GM18508 (cell line): Measurements from ENCODE around the gene GALNT2.

Source experiments
- ATAC-seq: cut with Tn5 transposase; IDR thresholded peaks from one replicate; pipeline ENCODE4 v1.9.1; 2021; ENCODE audit warnings: moderate number of reproducible peaks; ENCODE audit not compliant: insufficient read depth, unreplicated experiment

Gene GALNT2

DNA sequence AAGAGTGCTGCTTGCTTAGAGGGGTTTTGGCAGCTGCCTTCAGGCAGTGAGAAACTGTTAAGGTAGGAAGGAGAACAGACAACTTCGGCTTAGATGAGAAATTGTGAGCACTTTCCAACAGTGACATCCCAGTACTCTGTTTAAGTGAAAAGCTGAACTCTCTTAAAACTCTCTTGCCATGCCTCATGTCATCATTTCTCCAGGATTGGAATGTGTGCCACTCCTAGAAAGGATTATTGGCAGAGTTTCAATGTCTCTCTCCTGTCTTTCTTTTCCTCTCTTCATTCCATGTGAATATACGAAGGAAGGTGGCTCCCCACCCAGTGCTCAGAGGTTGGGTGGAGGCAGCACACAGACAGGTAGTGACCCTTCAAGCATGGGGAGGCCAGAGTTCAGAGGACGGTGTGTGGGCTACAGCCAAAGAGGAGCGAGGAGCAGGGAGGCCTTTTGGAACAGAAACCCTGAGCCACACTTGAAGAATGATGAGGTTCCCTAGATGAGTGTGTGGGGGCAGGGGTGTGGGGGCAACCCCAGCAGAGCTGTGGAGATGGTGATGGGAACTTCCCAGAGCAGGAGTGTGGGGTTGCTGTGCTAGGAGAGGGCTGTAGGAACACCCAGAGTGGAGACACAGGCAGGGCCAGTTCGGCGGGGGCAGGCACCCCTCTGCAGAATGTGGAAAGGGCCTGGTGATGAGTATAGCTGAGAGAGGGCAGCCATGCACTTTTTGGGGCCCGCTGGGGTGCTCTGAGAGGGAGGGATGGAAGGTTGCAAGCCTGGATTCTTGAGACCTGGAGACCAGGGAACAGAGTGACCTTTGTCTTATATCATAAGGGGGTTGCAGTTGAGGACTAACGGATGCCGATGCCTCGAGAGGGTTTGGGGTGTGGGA, 58.8 kb downstream of the GALNT2 start:
- no peak for ATAC-seq

DNA sequence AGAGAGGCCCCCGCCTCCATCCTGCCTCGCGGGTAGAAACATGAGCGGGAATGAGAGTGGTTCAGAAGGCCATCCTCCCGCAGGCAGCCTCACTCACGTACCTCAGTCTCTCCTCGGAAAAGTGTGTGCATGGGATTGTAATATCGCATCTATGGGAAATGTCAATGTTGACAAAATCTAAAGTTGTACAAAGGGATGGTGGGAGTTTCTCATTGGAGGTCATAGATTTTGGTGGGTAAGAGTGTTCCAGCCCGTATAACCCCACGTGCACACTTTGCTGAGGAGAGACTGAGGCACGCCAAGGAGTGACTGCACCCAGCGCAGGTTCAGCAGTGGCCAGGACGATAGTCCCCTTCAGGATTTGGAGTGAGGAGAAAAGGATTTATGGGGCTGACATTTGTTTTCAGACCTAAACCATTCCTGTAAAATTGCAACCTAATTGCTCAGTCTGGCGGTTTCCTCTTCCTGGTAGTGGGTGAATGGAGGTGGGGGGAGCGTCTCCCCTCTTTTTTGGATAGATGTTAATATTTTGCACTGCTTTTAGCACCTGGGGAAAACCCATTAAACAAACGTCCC, 59.6 kb downstream of the GALNT2 start:
- no peak for ATAC-seq

DNA sequence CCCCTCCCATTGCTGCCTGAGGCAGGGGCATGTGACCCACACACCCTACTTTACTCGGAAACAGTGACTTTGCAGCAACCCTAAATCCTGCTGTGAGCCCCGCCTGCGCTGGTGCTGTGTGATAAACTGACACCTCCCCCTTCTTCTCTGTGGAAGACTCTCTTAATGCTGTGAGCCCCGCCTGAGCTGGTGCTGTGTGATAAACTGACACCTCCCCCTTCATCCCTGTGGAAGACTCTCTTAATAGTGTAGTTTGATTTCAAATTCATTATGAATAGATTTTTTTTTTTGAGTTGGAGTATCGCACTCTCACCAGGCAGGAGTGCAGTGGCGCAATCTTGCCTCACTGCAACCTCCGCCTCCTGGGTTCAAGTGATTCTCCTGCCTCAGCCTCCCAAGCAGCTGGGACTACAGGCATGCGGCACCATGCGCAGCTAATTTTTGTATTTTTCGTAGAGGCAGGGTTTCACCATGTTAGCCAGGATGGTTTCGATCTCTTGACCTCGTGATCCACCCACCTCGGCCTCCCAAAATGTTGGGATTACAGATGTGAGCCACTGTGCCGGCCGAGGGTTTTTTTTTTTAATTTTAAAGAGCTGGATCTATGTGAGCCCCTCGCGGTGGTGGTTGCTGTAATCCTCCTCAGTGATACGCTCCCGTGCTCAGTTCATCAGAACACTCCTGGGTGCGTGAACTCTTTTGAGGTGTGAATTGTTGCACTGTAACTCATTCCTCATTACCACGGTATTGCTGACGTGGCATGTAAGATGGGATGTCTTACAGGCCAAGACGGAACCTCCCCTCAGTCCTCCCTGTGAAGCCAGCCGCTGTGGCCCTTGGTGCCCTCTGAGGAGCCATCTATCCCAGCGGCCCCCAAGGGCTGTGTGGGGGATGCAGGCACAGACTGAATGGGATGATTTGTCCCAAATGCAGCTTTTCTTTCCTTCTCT, 60.3 kb downstream of the GALNT2 start:
- ATAC-seq: no peak

DNA sequence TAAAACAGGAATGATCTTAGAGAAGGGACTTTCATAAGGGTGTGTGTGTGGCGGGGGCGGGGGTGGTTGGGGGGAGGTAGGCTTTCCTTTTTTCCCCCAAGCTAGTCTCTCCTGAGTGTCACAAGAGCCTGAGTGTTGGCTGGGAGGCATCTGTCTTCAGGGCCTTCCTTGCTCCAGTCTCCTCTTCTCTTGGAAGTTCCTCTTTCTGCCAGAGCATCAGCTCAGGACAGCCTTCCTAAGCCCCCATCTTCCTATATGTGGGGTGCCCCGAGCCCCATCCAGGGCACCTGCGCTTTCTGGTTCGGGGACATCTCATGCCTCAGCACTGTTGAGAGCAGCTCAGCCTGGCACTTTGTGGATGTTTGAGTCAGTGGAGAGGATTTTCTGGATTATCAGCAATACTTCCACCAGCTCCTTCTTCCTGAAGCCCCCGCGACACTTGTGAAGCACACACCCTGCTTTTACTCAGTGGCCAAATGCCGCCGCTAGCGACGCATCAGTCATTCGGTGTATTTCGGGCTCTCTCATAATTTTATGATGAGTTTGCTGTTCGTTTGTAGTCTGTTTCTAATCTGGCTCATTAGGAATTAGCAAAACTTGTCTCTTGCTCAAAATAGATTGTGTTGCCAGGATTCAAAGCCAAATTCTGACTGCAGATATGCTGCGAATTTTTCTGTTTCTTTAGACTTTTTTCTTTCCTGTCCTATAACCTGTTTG, 61.7 kb downstream of the GALNT2 start:
- ATAC-seq: no peak

DNA sequence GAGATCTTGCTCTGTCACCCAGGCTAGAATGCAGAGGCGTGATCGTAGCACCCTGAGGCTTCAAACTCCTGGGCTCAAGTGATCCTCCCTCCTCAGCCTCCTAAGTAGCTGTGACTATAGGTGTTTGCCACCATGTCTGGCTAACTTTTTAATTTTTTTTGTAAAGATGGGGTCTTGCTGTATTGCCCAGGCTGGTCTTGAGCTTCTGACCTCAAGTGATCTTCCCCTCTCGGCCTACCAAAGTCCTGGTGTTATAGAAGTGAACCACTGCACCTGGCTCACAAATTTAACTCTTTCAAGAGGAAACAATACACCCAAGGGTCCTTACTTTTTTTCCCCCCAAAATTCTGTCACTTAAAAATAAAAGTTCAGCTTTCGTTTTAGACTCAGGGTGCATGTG, 62.3 kb downstream of the GALNT2 start:
- ATAC-seq: no peak

DNA sequence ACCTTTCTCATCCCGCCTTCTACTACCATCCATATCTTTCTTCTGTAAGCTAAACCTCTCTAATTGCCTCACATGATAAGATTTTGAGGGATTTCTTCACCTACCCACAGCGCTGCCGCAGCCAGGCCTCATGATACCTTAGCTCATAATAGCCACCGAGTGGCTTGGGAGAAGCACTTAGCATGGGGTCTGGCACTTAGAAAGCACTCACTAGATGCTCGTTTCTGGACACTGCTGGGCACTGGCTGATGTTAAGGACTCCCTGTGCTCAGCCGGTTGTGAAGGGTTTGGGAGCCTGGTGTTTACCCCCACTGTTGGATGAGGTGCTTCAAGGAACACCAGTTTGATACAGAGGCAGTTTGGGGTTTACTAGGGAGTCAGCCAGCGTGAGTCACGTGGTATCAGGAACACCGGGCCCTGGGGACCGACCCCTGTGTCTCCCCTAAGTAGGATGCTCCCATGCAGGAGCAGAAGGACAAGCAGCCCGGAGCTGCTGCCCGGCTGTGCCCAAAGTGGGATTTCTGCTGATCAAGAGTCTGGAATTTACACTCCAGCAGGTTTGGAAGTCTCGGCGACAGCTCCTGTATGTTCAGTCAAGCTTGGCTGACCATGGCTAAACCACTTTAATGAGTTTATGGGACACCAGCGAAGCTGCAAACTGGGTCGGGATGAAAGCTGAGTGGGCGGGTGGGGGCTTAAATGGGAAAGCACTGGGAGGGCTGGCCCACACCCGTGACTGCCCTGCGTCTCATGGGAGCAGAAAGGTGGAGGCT, 63.3 kb downstream of the GALNT2 start:
- no peak for ATAC-seq

DNA sequence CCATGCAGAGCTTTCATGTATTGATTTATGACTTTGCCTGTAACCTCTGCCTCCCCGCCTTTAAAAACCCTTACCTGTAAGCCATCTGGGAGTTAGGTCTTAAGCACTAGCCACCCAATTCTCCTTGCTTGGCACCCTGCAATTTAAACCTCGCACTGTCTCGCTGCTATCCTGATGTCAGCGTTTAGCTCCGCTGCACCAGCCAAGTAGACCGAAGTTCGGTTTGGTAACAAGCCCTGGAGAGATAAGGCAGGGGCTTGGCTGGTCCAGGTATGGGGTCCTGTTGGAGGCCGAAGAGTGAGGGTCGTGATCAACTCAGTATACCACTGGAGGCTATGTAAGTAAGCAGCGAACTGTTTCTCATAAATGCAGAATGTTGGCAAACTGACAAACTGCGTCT, 64.4 kb downstream of the GALNT2 start:
- no peak for ATAC-seq

DNA sequence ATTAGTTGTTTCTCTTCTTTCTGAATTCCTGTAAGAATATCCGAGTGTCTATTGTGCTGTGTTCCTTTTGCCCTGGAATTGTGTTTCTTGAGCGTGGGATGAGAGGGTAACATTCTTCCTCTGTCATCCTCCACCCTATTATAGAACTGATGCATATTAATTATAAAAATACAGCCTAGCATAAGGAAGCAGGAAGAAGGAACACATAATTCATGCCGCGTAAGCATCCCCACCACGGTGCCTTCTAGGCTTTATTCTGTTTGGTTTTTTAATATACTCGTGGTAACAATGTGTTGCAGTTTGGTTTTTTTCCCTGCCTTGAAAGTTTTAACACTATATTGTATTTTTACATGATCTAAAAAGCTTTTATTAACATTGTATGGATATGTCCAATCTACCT, 65.7 kb downstream of the GALNT2 start:
- ATAC-seq: no peak

DNA sequence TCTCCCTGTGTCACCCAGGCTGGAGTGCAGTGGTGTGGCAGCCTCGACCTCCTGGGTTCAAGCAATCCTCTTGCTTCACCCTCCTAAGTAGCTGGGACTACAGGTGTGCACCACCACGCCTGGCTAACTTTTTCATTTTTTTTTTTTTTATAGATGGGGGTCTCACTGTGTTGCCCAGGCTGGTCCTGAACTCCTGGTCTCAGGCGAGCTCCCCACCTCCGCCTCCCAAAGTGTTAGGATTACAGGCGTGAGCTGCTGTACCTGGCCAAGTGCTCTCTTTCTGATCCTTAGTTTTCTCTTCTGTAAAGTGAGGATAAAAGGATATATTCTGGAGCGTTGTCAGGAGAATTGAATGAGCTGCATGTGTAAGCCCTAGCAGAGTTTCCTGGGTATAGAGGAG, 68.7 kb downstream of the GALNT2 start:
- no peak for ATAC-seq

DNA sequence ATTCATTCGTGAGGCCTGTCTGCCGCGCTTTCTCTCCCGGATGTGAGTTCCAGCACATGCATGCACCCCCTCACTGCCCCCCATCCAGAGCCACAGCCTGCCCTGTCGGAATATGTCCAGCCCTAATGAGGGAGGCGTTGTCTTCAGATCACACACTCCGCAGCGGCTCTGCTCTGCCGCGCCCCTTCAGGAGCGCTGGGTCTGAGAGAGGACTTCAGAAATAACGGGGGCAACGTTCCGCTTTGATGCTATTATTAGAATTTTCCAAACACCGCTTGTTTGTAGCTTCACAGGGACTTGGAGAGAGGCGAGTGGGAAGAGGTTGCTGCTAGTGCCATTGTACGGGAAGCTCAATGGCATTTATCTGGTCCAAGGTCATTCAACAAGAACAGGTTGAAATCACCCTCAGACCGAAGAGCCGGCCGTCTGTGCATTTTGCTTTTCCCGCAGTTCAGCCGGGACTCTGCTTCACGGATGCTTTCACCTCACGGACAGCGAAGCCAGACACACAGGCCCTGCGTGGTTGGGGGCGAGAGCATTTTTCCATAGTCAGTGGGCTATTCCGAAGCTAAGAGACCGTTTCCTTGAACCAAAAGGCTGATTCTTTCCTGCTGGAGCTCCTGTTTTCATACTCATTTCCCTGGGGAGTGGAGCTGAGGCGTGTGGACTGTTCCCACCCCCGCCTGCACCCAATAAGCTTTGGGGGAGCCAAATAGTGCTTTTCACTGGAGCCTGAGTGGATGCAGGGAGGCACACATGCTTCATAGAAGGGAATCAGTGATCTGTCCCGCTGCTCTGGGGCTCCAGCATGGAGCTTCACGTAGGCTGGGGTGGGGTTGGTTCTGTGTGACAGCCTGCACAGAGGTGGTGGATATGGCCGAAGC, 69.7 kb downstream of the GALNT2 start:
- no peak for ATAC-seq

DNA sequence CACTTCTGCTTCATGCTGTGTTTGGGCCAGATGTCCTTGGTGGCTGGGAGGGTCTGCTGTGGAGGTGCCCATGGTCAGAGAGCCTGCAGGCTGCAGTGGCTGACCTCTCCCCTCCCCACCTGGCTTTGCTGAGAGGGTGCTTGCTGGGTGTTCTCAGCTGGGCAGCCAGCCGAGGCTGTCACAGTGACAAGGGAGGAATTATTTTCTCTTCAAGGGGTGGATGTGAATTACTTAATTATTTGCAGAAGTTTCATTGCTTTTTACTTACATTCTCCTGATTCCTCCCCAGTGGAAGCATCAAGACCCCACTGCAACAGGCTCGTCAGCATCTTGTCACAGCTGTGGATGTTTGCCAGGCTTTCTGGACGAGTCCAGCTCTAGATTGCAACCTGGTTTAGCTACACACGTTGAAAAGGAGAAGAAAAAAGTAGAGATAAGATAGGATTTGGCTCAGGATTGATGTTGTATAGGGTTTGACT, 70.3 kb downstream of the GALNT2 start:
- ATAC-seq: no peak

DNA sequence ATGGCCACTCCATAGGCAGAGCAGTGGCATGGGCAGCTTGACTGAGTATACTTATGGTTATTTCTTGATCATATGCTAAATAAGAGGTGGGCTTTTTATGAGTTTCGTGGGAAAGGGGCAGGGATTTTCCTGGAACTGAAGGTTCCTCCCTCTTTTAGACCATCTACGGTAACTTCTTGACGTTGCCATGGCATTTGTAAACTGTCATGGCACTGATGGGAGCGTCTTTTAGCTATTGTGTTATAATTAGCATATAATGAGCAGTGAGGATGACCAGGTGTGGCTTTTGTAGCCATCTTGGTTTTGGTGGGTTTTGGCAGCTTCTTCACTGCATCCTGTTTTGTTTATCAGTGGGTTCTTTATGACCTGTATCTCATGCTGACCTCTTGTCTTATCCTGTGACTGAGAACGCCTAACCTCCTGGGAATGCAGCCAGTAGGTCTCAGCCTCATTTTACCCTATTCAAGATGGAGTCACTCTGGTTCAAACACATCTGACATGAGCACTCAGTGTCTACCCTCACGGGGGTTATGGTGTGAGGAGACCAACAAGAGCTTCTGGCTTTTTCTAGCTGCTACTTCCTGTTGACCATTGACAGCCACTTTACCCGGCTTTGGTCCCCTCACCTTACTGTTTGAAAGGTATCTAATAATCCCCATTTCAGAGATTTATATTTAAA, 71.7 kb downstream of the GALNT2 start:
- ATAC-seq: no peak

DNA sequence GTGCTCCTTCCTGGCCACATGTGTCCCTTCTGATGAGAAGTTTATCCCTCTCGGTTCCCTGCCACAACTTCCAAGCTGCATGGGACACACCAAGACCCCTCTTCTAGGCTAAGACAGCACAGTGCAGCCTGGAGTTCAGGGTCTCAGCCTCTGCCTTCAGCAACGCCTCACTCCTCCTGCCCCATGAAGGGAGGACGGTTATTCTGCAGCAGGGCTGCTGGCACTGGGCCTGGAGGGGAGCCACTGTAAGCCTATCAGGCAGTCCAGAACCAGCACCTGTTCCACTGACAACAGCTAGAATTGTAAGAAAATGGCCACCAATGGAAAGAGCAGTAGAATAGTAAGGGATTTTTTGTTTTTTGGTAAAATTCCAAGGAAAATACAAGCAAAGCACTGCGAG, 72.3 kb downstream of the GALNT2 start:
- no peak for ATAC-seq

DNA sequence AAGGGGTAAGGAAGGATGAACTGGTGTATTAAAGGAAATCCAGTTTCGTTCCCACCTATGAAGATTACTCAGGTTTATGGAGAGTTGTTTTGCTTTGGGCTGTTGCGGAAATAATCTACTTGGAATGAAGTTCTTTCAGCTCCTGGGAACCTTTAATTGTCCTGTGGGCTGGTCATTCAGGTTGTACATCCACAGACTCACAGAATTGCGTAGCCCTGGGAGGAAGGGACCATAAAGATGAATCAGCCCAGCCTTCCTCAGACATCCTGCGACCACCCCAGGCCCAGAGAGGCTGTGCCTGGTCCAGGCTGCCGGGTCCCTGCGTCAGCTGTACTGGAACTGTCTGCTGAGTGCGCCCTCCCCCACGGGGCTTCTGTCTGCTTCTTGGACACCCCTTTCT, 72.7 kb downstream of the GALNT2 start:
- no peak for ATAC-seq

DNA sequence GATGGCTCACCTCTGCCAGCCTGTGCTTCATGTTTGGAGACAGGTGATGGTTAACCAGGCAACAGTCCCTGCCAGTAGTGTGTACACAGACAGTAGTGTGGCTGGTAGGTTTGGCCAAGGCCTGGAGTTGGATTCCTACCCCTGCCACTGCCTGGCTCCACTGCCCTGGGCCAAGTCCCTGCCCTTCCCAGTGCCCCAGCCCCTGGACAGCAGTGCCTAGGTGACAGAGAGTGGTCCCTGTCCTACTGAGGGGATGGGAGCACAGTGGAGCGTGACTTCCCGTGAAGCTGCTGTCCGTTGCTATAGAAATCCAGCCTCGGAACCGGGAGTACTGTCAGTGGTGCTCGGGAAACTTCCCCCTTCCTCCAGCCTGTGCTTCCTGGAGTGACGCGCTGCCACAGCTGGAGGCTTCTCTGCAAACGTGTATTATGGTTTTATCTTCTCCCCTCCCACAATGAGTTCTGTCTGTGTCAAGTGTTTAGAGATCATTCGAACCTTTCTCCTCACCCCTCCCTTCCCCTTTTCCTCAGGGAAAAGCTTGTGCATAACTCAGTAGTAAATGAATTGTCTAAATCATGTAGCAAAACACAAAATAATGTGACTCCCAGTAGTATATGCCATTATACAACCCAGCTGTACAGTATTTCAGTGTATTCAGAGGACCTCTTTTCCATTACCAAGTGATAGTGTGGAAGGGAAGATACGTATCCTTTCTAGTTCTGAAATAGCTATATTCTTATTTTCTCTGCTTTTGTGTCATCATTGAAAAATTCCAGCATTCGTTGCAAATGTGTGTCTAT, 73.4 kb downstream of the GALNT2 start:
- no peak for ATAC-seq

DNA sequence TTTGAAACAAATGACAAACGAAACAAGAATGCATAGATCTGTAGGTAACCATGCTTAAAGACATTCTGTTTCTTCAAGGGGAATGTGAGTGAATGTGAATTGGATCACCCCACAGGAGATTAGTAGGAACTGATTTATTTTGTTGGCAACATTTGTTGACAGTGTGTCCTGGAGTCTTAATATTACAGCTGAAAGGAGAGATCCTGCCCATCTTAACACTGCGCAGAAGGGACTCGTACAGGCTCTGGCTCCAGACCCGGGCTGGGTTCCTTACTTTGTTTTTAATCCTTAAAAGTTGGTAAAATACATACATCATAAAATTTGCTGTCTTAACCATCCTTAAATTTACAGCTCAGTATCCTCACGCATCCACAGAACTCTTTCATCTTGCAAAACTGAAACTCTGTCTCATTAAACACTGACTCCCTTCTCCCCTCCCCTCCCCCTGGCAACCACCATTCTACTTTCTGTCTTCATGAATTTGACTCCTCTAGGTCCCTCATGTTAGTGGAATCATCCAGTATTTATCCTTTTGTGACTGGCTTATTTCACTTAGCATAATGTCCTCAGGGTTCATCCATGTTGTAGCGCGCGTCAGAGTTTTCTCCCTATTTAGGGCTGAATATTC, 74.1 kb downstream of the GALNT2 start:
- no peak for ATAC-seq
